ENCODE measurements around the gene SORCS3.
"Not testable (repeated sequence)": the region's sequence is repeated elsewhere in the genome, so short reads cannot be mapped to it uniquely, and the experiment has no call there.

SORCS3 gene

GRCh38 chr10:104707602-104708459 lies 66.7 kb downstream of the SORCS3 start:
- no peak overlapping the region for H3K4me3 ChIP-seq (ENCODE audit: low read length, poor library complexity, severe bottlenecking)
- no peaks in the 10 kb centered on the region for H3K4me1 ChIP-seq (ENCODE audit: insufficient read depth, low read length, poor library complexity, severe bottlenecking)
- TF ChIP-seq EZH2phosphoT487 (IDR thresholded peaks at IDR 0.05; ENCODE audit: borderline replicate concordance) (no peak), CTCF (conservative IDR thresholded peaks at IDR 0.05; ENCODE audit: low read length) (no peak)
- H3K79me2 ChIP-seq (ENCODE audit: insufficient read depth, low read length), result no peaks in the 10 kb centered on the region
- H3K27me3 ChIP-seq (ENCODE audit: insufficient read depth, low read length, poor library complexity, severe bottlenecking), result no peaks in the 10 kb centered on the region
- no peak overlapping the region for H2AFZ ChIP-seq (ENCODE audit: low read length)
- no peaks in the 10 kb centered on the region for H4K20me1 ChIP-seq (ENCODE audit: insufficient read depth, low read length, poor library complexity, severe bottlenecking)
- no peak overlapping the region for H3K4me2 ChIP-seq (ENCODE audit: low read depth, low read length, poor library complexity, severe bottlenecking)
- no peaks in the 10 kb centered on the region for H3F3A ChIP-seq (ENCODE audit: low read depth)
- H3K9ac ChIP-seq (ENCODE audit: low read depth, low read length, poor library complexity, severe bottlenecking), result no peak overlapping the region
- no peaks in the 10 kb centered on the region for H3K36me3 ChIP-seq (ENCODE audit: insufficient read depth, low read length)
- H3K9me2 ChIP-seq (replicated peaks; ENCODE audit: low read depth, low read length), result no peaks in the 10 kb centered on the region
- no peaks in the 10 kb centered on the region for H3K9me3 ChIP-seq (ENCODE audit: insufficient read depth, low read depth, low read length)

GRCh38 chr10:104711302-104711721 lies 70.2 kb downstream of the SORCS3 start:
- no peak overlapping the region for H3K4me3 ChIP-seq (ENCODE audit: low read length, poor library complexity, severe bottlenecking)

GRCh38 chr10:104730593-104730992 lies 89.5 kb downstream of the SORCS3 start:
- H3F3A ChIP-seq (ENCODE audit: low read depth); H3K4me3 ChIP-seq (ENCODE audit: low read length, poor library complexity, severe bottlenecking); H3K27me3 ChIP-seq (ENCODE audit: insufficient read depth, low read length, poor library complexity, severe bottlenecking); H3K9me3 ChIP-seq (ENCODE audit: insufficient read depth, low read depth, low read length); H3K36me3 ChIP-seq (ENCODE audit: insufficient read depth, low read length); H3K4me1 ChIP-seq (ENCODE audit: insufficient read depth, low read length, poor library complexity, severe bottlenecking); H2AFZ ChIP-seq (ENCODE audit: low read length); H3K9me2 ChIP-seq (replicated peaks; ENCODE audit: low read depth, low read length); H3K79me2 ChIP-seq (ENCODE audit: insufficient read depth, low read length); H3K4me2 ChIP-seq (ENCODE audit: low read depth, low read length, poor library complexity, severe bottlenecking); H3K9ac ChIP-seq (ENCODE audit: low read depth, low read length, poor library complexity, severe bottlenecking); H4K20me1 ChIP-seq (ENCODE audit: insufficient read depth, low read length, poor library complexity, severe bottlenecking): not testable (repeated sequence)

More at GRCh38 chr10:104711302-104711721, 70.2 kb downstream of the SORCS3 start:
- H2AFZ ChIP-seq (ENCODE audit: low read length), result no peak overlapping the region
- no peaks in the 10 kb centered on the region for H3K36me3 ChIP-seq (ENCODE audit: insufficient read depth, low read length)
- no peaks in the 10 kb centered on the region for H3F3A ChIP-seq (ENCODE audit: low read depth)
- no peaks in the 10 kb centered on the region for H4K20me1 ChIP-seq (ENCODE audit: insufficient read depth, low read length, poor library complexity, severe bottlenecking)
- H3K79me2 ChIP-seq (ENCODE audit: insufficient read depth, low read length), result no peaks in the 10 kb centered on the region
- no peak overlapping the region for H3K9ac ChIP-seq (ENCODE audit: low read depth, low read length, poor library complexity, severe bottlenecking)
- H3K9me2 ChIP-seq (replicated peaks; ENCODE audit: low read depth, low read length), result no peaks in the 10 kb centered on the region
- H3K4me2 ChIP-seq (ENCODE audit: low read depth, low read length, poor library complexity, severe bottlenecking), result no peak overlapping the region
- no peaks in the 10 kb centered on the region for H3K9me3 ChIP-seq (ENCODE audit: insufficient read depth, low read depth, low read length)
- no peaks in the 10 kb centered on the region for H3K4me1 ChIP-seq (ENCODE audit: insufficient read depth, low read length, poor library complexity, severe bottlenecking)
- TF ChIP-seq CTCF (conservative IDR thresholded peaks at IDR 0.05; ENCODE audit: low read length) (no peak), EZH2phosphoT487 (IDR thresholded peaks at IDR 0.05; ENCODE audit: borderline replicate concordance) (no peak)
- H3K27me3 ChIP-seq (ENCODE audit: insufficient read depth, low read length, poor library complexity, severe bottlenecking), result no peaks in the 10 kb centered on the region

GRCh38 chr10:104731192-104731591 lies 90.1 kb downstream of the SORCS3 start:
- Histone ChIP-seq H3K9me3 (ENCODE audit: insufficient read depth, low read depth, low read length) (no peaks in the 10 kb centered on the region), H3K9ac (ENCODE audit: low read depth, low read length, poor library complexity, severe bottlenecking) (no peak overlapping the region), H3K9me2 (replicated peaks; ENCODE audit: low read depth, low read length) (no peaks in the 10 kb centered on the region), H3K4me3 (ENCODE audit: low read length, poor library complexity, severe bottlenecking) (no peak overlapping the region), H3K4me2 (ENCODE audit: low read depth, low read length, poor library complexity, severe bottlenecking) (no peak overlapping the region), H4K20me1 (ENCODE audit: insufficient read depth, low read length, poor library complexity, severe bottlenecking) (no peaks in the 10 kb centered on the region), H3K79me2 (ENCODE audit: insufficient read depth, low read length) (no peaks in the 10 kb centered on the region), H3K36me3 (ENCODE audit: insufficient read depth, low read length) (no peaks in the 10 kb centered on the region), H3K4me1 (ENCODE audit: insufficient read depth, low read length, poor library complexity, severe bottlenecking) (no peaks in the 10 kb centered on the region), H3F3A (ENCODE audit: low read depth) (no peaks in the 10 kb centered on the region), H2AFZ (ENCODE audit: low read length) (no peak overlapping the region), H3K27me3 (ENCODE audit: insufficient read depth, low read length, poor library complexity, severe bottlenecking) (no peaks in the 10 kb centered on the region)
- no peak for TF ChIP-seq EZH2phosphoT487 (IDR thresholded peaks at IDR 0.05; ENCODE audit: borderline replicate concordance)
- TF ChIP-seq CTCF (conservative IDR thresholded peaks at IDR 0.05; ENCODE audit: low read length), result no peak

Measured in Loucy (cell line).